HG03558 (cell line): ENCODE data around the gene SMAD6.
"Not testable (repeated sequence)": the region's sequence is repeated elsewhere in the genome, so short reads cannot be mapped to it uniquely, and the experiment has no call there.

Source experiments
- ATAC-seq: cut with Tn5 transposase; IDR thresholded peaks from one replicate; pipeline ENCODE4 v1.9.1; 2021; ENCODE audit warnings: moderate number of reproducible peaks; ENCODE audit not compliant: unreplicated experiment; ENCODE audit errors: extremely low read depth

The SMAD6 gene

GRCh38 chr15:66808181-66808824 is 106.3 kb downstream of the SMAD6 start:
- ATAC-seq, result no peak

- ATAC-seq, result no peak
Measured at GRCh38 chr15:66809664-66810063, 107.6 kb downstream of the SMAD6 start.

GRCh38 chr15:66815318-66815717 is 113.3 kb downstream of the SMAD6 start:
- ATAC-seq, result no peak

- ATAC-seq, result no peak
Measured at GRCh38 chr15:66816201-66816600, 114.2 kb downstream of the SMAD6 start.

DNA sequence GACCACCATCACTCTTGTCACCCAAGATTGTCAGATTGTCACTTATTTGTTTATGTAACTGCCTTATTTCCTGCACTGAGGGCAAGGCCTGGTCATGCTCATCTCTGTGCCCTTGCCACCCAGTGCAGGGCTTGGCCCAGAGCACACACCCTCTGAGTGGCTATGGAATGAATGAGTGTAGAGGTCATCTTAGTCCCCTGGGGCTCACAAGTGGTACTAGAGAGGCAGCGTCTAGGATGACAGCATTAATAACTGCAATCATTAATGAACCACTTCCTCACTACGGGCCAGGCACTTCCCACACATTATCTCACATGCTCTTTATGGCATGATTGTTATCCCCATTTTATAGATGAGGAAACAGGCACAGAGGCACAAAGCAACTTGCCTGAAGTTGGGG is 117.0 kb downstream of the SMAD6 start:
- ATAC-seq, result no peak

DNA sequence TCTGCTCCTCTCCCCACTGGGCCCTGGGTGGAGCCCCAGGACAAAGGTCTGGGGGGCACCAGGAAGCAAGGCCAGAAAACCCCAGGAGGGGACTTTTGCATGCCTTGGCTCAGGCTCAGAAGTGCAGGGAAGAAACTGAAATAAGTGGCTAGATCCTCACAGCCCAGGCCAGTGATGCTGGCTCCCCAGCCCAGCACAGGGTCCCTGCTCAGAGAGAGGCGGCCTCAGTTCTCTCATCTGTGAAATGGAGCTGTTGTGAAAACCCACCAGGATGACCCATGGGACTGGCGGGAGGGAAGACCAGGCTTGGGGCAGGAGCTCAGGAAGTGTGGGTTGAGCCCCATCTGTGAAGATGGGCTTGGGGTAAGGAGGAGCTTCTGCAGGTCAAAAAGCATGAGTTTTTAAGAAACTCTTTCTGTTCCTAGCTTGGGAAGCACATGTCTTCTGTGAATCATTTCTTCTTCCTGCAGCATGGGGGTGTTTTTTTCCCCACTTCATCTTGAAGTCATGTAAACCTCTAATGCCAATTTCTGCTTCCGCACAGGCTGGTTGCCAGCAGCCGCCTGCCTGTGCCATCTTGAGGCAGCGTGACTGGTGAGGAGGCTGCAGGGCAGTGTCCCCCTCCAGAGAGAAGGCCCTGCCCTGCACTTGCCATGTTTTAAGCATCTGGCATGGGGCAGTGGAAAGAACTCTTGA is 118.6 kb downstream of the SMAD6 start:
- no peak for ATAC-seq

DNA sequence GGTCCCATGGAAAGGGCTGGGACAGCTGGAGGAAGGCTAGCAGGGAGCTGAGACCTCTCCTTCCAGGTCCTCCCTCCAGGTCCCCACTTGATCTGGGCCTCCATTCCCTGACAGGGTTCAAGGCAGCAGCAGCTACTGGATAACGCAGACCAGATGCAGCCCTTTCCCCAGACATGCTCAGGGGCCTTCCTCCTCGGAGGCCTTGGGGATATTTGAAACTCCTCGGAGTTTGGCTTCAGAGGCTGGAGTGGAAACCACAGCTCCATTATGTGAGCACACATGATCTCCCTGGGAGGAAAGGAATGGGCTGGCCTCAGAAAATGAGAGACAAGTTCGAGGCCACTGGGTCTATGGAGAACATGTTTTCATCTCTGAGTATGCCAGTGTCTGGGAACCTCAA is 119.3 kb downstream of the SMAD6 start:
- ATAC-seq, result no peak

GRCh38 chr15:66822114-66822513 is 120.1 kb downstream of the SMAD6 start:
- no peak for ATAC-seq

DNA sequence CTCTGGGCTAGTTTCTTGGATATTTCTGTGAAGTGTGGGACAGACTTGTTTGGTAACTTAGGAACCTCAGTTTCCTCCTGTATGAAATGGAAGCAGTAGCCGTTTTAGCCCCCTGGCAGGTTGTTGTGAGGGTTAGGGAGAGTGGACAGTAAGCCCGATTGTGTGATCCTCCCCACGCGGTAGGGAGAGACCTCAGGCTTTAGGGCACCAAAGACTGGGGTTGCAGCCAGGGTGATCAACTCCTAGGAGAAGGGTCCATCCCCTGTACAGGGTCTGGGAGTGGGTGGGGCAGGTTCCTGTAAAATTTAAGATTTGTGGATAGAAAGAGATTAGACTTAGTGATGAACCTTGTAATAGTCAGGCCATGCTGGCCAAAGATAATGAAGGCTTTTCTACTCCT is 120.5 kb downstream of the SMAD6 start:
- no peak for ATAC-seq

GRCh38 chr15:66823601-66824000 is 121.6 kb downstream of the SMAD6 start:
- ATAC-seq, result no peak

GRCh38 chr15:66824424-66824823 is 122.4 kb downstream of the SMAD6 start:
- ATAC-seq, result no peak

DNA sequence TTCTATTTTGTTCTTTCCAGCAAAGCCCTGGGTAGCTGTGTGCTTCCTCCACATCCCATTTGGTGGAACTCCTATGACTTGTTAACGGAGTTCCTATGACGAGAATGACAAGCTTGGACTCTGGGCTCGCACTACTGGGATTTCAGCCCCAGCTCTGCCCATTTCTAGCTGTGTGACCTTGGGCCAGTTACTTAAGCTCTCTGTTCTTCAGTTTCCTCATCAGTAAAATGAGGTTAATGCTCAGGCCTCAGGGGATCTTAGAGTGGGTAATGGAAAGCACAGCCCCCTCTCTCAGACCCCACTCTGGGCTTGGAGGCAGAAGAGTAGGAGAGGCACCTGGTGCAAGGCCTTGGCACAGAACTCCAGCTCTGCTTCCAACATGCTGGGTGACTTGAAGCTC is 123.1 kb downstream of the SMAD6 start:
- no peak for ATAC-seq

DNA sequence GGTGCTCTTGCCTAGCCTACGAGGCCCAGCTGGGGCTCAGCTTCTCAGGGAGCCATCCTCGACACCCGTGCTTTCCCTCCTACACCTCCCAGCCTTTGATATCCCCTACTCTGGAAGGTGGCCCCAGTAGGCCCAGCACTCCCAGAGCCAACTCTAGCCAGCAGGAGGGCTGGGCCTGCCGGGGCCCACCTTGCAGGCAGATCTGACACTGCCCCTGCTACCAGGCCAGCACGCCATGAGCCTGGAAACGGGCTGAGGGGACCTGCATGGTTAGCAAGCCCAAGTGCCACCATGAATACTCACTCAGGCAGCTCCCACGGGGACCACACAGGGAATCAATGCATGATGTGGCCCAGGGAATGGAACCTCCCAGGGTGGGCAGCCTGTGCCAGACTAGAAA is 123.7 kb downstream of the SMAD6 start:
- no peak for ATAC-seq

GRCh38 chr15:66826507-66826906 is 124.5 kb downstream of the SMAD6 start:
- no peak for ATAC-seq

DNA sequence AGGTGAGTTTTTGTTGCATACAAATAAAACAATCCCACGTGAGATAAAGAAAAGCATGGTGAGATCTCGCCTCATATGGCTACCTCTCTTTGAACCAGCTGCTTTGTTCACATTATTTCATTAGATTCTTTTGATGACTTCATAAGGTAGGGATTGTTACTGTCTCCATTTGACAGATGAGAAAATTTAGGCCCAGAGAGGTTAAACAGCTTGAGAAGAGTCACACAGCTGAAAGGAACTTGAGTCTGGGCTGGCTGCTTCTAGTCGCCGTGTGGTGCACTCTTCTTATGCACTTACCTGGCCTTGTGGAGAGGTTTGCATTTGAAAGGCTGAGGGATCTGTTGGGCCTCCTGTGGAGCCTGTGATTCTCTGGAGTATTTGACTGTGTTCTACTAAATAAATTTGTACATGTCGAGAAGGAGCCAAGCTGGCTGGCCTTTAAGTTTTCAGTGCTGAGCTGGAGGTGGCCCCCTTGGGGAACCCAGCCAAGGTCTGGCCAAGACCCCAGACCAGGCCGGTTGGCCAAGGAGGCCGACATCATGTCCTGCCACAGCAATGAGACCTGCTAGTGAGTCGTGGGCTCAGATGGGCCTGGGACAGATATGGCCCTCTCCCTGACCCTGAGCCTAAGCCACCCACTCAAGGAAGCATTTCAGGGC is 125.1 kb downstream of the SMAD6 start:
- ATAC-seq, result no peak

DNA sequence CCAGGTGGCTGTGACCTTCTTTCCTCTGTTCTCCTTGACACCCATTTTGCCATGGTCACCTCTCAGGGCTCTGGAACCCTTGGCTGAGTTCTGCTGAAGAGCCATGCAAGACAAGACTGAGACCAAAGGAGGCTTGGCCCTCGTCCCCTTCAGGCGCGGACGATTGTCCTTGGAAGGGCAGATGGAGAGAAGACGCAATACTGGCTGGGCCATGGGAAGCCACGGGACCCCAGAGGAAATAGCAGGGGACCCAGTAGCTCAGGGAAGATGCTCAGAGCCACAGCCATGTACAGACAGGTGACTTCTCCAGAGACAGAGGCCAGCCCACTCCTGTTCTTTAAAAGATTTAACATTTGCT is 125.6 kb downstream of the SMAD6 start:
- no peak for ATAC-seq

DNA sequence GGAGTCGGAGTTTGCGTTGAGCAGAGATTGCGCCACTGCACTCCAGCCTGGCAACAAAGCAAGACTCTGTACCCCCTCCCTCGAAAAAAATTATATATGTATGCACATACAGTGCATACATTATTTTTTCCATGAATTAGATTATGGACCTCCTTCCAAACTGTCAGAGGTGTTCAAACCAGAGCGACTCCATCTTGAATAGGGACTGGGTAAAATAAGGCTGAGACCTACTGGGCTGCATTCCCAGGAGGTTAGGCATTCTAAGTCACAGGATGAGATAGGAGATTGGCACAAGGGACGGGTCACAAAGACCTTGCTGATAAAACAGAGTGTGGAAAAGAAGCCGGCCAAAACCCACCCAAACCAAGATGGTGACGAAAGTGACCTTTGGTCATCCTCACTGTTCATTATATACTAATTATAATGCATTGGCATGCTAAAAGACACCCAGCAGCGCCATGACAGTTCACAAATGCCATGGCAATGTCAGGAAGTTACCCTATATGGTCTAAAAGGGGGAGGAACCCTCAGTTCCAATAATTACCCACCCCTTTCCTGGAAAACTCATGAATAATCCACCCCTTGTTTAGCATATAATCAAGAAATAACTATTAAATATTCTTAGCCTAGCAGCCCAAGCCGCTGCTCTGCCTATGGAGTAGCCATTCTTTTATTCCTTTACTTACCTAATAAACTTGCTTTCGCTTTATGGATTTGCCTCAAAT is 126.9 kb downstream of the SMAD6 start:
- not testable (repeated sequence) for ATAC-seq

- no peak for ATAC-seq
Measured at GRCh38 chr15:66829551-66830121, 127.6 kb downstream of the SMAD6 start.

- ATAC-seq, result no peak
Measured at GRCh38 chr15:66830358-66830757, 128.3 kb downstream of the SMAD6 start.

DNA sequence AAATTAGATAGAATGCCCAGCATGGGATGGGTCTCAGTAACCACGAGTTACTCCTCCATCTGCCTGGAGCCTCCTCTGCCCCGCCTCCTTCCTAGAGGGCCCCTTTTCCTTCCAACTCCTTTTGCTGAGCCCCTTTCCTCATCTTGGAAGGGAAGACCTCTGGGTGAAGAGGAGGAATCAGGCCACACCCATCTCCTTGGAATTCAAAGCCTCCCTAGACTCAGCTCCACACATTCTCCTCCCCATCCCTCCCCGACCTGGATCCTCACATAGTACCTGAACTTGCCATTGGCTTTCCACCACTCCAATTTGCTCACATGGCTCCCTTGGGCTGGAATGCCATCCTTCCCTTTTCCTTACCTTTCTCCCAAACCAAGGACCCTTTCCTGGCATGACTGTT is 128.8 kb downstream of the SMAD6 start:
- no peak for ATAC-seq

DNA sequence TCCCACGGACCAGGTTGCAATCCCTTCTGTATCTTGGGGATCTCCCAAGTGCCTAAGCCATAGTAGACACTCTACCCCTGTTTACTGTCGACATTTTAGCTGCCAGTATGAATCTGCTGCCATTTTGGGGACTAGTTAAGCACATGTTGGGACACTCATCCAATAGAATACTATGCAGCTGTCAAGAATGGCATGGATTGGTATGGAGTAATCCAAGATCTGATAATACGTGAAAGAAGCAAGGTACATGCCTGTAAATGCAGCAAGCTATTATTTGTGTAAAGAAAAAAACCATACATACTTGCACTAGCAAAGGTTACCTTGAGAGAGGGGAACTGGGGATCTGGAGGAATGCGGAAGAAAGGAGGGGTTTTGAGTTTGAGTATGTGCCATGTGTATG is 129.3 kb downstream of the SMAD6 start:
- ATAC-seq, result no peak
